CD4-positive, CD25-positive, alpha-beta regulatory T cell (primary cell): Measurements from ENCODE around the gene RAPGEF6. TPM values are rescaled to one million over a fixed set of nuclear protein-coding genes. Genes with fewer than 3 reads are reported as not detected.
A peak's percentile ranks its signal among the peaks of the same experiment; 100 is the strongest.

ENCODE experiments used
- ATAC-seq, 2 donors: fragments of 150-1000 bp; cut with Tn5 transposase; one replicate each; pipeline ENCODE4 v1.10.0; 2021; ENCODE audit warnings: low read depth in 2 of 2, moderate number of reproducible peaks in 2 of 2, moderate library complexity in 1 of 2
- DNase-seq, 3 donors: peaks; one replicate each; pipeline versions ENCODE4 v3.0.0 to v3.0.0-alpha.2; 2012 to 2022; ENCODE audit warnings: mixed read lengths in 1 of 3
- H3K27ac ChIP-seq: one replicate; pipeline ENCODE4 v1.7.0; 2013; ENCODE audit warnings: mild to moderate bottlenecking, low read length; ENCODE audit not compliant: insufficient read depth, poor library complexity, severe bottlenecking
- H3K27me3 ChIP-seq: one replicate; pipeline ENCODE4 v1.7.0; 2013; ENCODE audit warnings: low read length; ENCODE audit not compliant: control insufficient read depth, insufficient read depth
- H3K36me3 ChIP-seq: one replicate; pipeline ENCODE4 v1.7.0; 2013; ENCODE audit warnings: mild to moderate bottlenecking, low read length, moderate library complexity; ENCODE audit not compliant: control insufficient read depth, insufficient read depth
- H3K4me1 ChIP-seq: 2 replicates; pipeline ENCODE4 v1.7.0; 2013; ENCODE audit warnings: mild to moderate bottlenecking, low read length; ENCODE audit not compliant: insufficient read depth, control insufficient read depth, poor library complexity, severe bottlenecking
- H3K4me3 ChIP-seq: one replicate; pipeline ENCODE4 v1.7.0; 2013; ENCODE audit warnings: low read depth, mild to moderate bottlenecking, low read length, moderate library complexity
- H3K9me3 ChIP-seq, 2 experiments: 1 replicate in 1 of 2; 2 replicates in 1 of 2; pipeline ENCODE4 v1.7.0; 2013; ENCODE audit warnings: low read length in 2 of 2, mild to moderate bottlenecking in 1 of 2, moderate library complexity in 1 of 2; ENCODE audit not compliant: control insufficient read depth in 2 of 2
- H3K27ac Mint-ChIP-seq, 3 donors: one replicate each; pipeline ENCODE4 v1.8.0; 2020 to 2022; ENCODE audit warnings: mild to moderate bottlenecking in 3 of 3, mixed read lengths in 3 of 3, moderate library complexity in 2 of 3
- H3K27me3 Mint-ChIP-seq: one replicate; pipeline ENCODE4 v1.8.0; 2022; ENCODE audit warnings: mild to moderate bottlenecking, mixed read lengths
- H3K36me3 Mint-ChIP-seq: one replicate; pipeline ENCODE4 v1.8.0; 2020; ENCODE audit warnings: mixed read lengths
- H3K4me1 Mint-ChIP-seq, 4 donors: one replicate each; pipeline ENCODE4 v1.8.0; 2020 to 2022; ENCODE audit warnings: mixed read lengths in 4 of 4, mild to moderate bottlenecking in 1 of 4
- H3K4me3 Mint-ChIP-seq, 4 donors: one replicate each; pipeline ENCODE4 v1.8.0; 2020 to 2022; ENCODE audit warnings: mild to moderate bottlenecking in 4 of 4, mixed read lengths in 4 of 4, moderate library complexity in 3 of 4
- H3K9me3 Mint-ChIP-seq, 7 donors: one replicate each; pipeline ENCODE4 v1.8.0; 2020 to 2022; ENCODE audit warnings: mixed read lengths in 7 of 7, mild to moderate bottlenecking in 3 of 7, moderate library complexity in 2 of 7
- polyA plus RNA-seq, 4 donors: library from polyadenylated mRNA; unstranded; fragments of 300-500 nt; fragmentation: Illumina TruSeq; gene quantifications; one replicate each; pipeline ENCODE4 v1.2.3, GENCODE V29; 2021
- total RNA-seq: library from RNA; stranded (reverse); gene quantifications from one replicate; pipeline ENCODE4 v1.2.3, GENCODE V29; 2022

RAPGEF6 gene
- total and polyA plus RNA-seq, 5 donors from 2014 or later, result 24.4 to 66.6 (median 34.1) TPM

DNA sequence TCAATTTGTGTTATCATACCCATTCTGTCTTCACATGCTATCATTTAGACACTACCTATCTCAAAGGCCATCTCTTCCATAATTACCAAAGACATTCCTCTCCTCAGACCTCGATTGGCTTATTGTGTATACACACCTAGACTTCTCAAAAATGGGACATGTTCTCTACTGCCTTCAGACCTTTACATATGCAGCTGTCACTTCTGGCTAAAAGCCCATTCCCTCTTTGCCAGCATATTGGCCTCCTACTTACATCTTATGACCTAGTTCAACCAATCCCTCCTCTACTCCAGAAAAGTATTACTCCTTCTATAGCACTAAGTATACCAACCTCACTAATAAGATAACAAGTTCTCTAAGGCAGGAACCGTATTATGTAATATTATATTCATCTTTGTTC is 84.4 kb downstream of the RAPGEF6 start:
- DNase-seq, result no peak
- ATAC-seq, result no peak
- H3K27me3 Mint-ChIP-seq, result no peaks in the 10 kb centered on the region
- H3K4me3 ChIP-seq, result peak overlapping the region; percentile 35
- H3K9me3 Mint-ChIP-seq, result no peaks in the 10 kb centered on the region
- H3K9me3 ChIP-seq, result no peaks in the 10 kb centered on the region
- H3K36me3 ChIP-seq, result no peaks in the 10 kb centered on the region
- peaks cover 35 to 60% (median 49%) of the 10 kb centered on the region in 4 donors for H3K4me1 Mint-ChIP-seq
- H3K27me3 ChIP-seq, result no peaks in the 10 kb centered on the region
- peaks cover 48% of the 10 kb centered on the region for H3K4me1 ChIP-seq
- H3K27ac ChIP-seq, result no peak overlapping the region
- peak overlapping the region; percentile 6 to 80 (median 28) for H3K4me3 Mint-ChIP-seq
- peaks cover 26% of the 10 kb centered on the region for H3K36me3 Mint-ChIP-seq
- peak overlapping the region; percentile 86 to 99 (median 93) for H3K27ac Mint-ChIP-seq

DNA sequence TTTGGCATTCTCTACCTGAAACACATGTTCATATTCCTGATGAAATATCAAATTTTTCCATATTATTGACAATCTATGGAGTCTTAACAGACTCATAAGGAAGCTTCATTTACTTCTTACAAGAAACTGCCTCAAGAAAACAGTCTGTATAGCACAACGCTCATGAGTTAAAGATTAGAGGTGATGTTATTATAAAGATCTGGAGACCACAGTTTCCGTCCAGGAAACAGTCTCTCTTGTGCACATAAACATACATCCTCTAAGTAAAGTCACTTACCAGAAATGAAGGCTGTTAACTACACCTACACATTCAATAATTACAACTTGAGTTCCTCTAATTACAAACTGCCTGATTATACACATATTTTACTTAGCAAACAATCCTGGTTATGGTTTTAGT is 86.9 kb downstream of the RAPGEF6 start:
- DNase-seq, result peak in 2 of 3 donors; percentile 73 to 91
- Histone ChIP-seq H3K27me3 (no peaks in the 10 kb centered on the region), H3K4me1 (peaks cover 66% of the 10 kb centered on the region), H3K4me3 (peak overlapping the region; percentile 99), H3K27ac (peak overlapping the region; percentile 79), H3K36me3 (no peaks in the 10 kb centered on the region), H3K9me3 (no peaks in the 10 kb centered on the region)
- ATAC-seq, result peak; percentile 99 to 100
- Mint-ChIP-seq H3K36me3 (peaks cover 22% of the 10 kb centered on the region), H3K4me3 (peak overlapping the region; percentile 95 to 98 (median 97)), H3K4me1 (peaks cover 43 to 68% (median 56%) of the 10 kb centered on the region in 4 donors), H3K27me3 (no peaks in the 10 kb centered on the region), H3K27ac (peak overlapping the region; percentile 93 to 100 (median 94)), H3K9me3 (no peaks in the 10 kb centered on the region)

GRCh38 chr5:131545845-131546244 is 89.2 kb downstream of the RAPGEF6 start:
- ATAC-seq, result no peak
- DNase-seq, result no peak
- no peaks in the 10 kb centered on the region for H3K9me3 ChIP-seq
- peaks cover 52 to 72% (median 62%) of the 10 kb centered on the region in 4 donors for H3K4me1 Mint-ChIP-seq
- peak overlapping the region; percentile 3 to 87 (median 26) for H3K27ac Mint-ChIP-seq
- H3K4me1 ChIP-seq, result peaks cover 75% of the 10 kb centered on the region
- no peak overlapping the region for H3K27ac ChIP-seq
- H3K36me3 ChIP-seq, result peaks cover 6% of the 10 kb centered on the region
- peak overlapping the region; percentile 99 for H3K4me3 ChIP-seq
- H3K36me3 Mint-ChIP-seq, result peaks cover 38% of the 10 kb centered on the region
- H3K9me3 Mint-ChIP-seq, result peaks cover 0 to 2% (median 0%) of the 10 kb centered on the region in 7 donors
- H3K27me3 ChIP-seq, result no peaks in the 10 kb centered on the region
- no peaks in the 10 kb centered on the region for H3K27me3 Mint-ChIP-seq
- H3K4me3 Mint-ChIP-seq, result peak overlapping the region; percentile 86 to 95 (median 92)

DNA sequence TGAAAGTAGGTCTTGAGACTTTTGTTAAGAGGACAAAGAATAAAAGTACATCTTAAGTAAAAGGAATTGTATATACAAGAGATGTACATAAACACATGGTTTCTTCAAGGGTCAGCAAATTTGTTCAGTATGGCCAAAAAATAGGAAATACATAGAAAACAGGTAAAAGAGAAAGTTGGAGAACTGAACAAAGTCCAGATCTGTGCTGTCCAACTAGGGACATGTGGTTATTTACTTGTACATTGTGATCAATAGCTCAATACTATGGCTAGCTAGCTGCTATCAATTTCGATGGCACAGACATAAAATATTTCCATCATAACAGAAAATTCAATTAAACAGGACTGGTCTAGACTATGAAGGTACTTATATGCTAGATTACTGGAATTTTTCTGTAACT is 92.3 kb downstream of the RAPGEF6 start:
- Histone ChIP-seq H3K36me3 (peaks cover 14% of the 10 kb centered on the region), H3K27me3 (no peaks in the 10 kb centered on the region), H3K4me3 (peak overlapping the region; percentile 33), H3K27ac (peak overlapping the region; percentile 28), H3K4me1 (peaks cover 51% of the 10 kb centered on the region), H3K9me3 (no peaks in the 10 kb centered on the region)
- Mint-ChIP-seq H3K4me1 (peaks cover 38 to 76% (median 65%) of the 10 kb centered on the region in 4 donors), H3K27me3 (no peaks in the 10 kb centered on the region), H3K36me3 (peaks cover 37% of the 10 kb centered on the region), H3K4me3 (peak overlapping the region in 3 of 4 donors; percentile 62 to 77 (median 73)), H3K9me3 (peaks cover 0 to 2% (median 0%) of the 10 kb centered on the region in 7 donors), H3K27ac (peak overlapping the region in 2 of 3 donors; percentile 71 to 77)
- ATAC-seq (no peak), DNase-seq (no peak)

GRCh38 chr5:131541762-131542161 is 93.3 kb downstream of the RAPGEF6 start:
- peak overlapping the region; percentile 39 for H3K27ac ChIP-seq
- H3K4me3 ChIP-seq, result peak overlapping the region; percentile 33
- H3K36me3 Mint-ChIP-seq, result peaks cover 39% of the 10 kb centered on the region
- H3K9me3 Mint-ChIP-seq, result peaks cover 0 to 2% (median 0%) of the 10 kb centered on the region in 7 donors
- peak overlapping the region in 2 of 3 donors; percentile 28 to 68 for H3K27ac Mint-ChIP-seq
- H3K4me1 ChIP-seq, result peaks cover 59% of the 10 kb centered on the region
- H3K9me3 ChIP-seq, result no peaks in the 10 kb centered on the region
- peaks cover 14% of the 10 kb centered on the region for H3K36me3 ChIP-seq
- H3K4me1 Mint-ChIP-seq, result peaks cover 44 to 84% (median 71%) of the 10 kb centered on the region in 4 donors
- H3K27me3 Mint-ChIP-seq, result no peaks in the 10 kb centered on the region
- ATAC-seq (no peak), DNase-seq (no peak)
- peak overlapping the region in 3 of 4 donors; percentile 7 to 73 (median 73) for H3K4me3 Mint-ChIP-seq
- no peaks in the 10 kb centered on the region for H3K27me3 ChIP-seq

DNA sequence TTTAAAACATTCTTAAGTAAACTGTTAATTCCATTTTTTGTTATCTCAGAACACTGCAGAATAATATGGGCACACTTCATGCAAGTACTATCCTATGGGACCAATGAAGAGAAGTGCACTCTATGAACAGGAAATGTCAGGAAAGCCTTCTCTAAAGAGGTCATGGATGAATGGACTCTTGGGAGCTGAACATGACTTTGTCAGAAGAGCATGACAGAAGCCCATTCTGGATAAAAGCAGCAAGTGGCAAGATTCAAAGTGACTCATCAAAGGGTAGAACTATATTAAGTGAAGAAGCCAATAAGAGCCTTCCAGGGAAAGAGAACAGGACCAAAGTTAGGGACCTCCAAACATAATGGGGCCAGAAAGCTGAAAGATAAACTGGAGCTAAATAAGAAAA is 94.0 kb downstream of the RAPGEF6 start:
- Histone ChIP-seq H3K27ac (peak overlapping the region; percentile 39), H3K4me1 (peaks cover 57% of the 10 kb centered on the region), H3K4me3 (no peak overlapping the region), H3K36me3 (peaks cover 14% of the 10 kb centered on the region), H3K9me3 (no peaks in the 10 kb centered on the region), H3K27me3 (no peaks in the 10 kb centered on the region)
- Mint-ChIP-seq H3K4me3 (peak overlapping the region in 1 of 4 donors; percentile 73), H3K4me1 (peaks cover 50 to 90% (median 78%) of the 10 kb centered on the region in 4 donors), H3K27me3 (no peaks in the 10 kb centered on the region), H3K36me3 (peaks cover 43% of the 10 kb centered on the region), H3K27ac (peak overlapping the region in 1 of 3 donors; percentile 52), H3K9me3 (peaks cover 0 to 2% (median 0%) of the 10 kb centered on the region in 7 donors)
- ATAC-seq (no peak), DNase-seq (no peak)

GRCh38 chr5:131539251-131539650 is 95.8 kb downstream of the RAPGEF6 start:
- H3K4me1 Mint-ChIP-seq, result peaks cover 50 to 91% (median 77%) of the 10 kb centered on the region in 4 donors
- no peaks in the 10 kb centered on the region for H3K27me3 Mint-ChIP-seq
- peaks cover 0 to 2% (median 0%) of the 10 kb centered on the region in 7 donors for H3K9me3 Mint-ChIP-seq
- Histone ChIP-seq H3K4me3 (peak overlapping the region; percentile 45), H3K9me3 (no peaks in the 10 kb centered on the region), H3K4me1 (peaks cover 57% of the 10 kb centered on the region), H3K27ac (no peak overlapping the region), H3K36me3 (peaks cover 14% of the 10 kb centered on the region), H3K27me3 (no peaks in the 10 kb centered on the region)
- peak overlapping the region in 3 of 4 donors; percentile 3 to 15 (median 7) for H3K4me3 Mint-ChIP-seq
- peak overlapping the region in 2 of 3 donors; percentile 67 to 81 for H3K27ac Mint-ChIP-seq
- ATAC-seq, result no peak
- no peak for DNase-seq
- peaks cover 34% of the 10 kb centered on the region for H3K36me3 Mint-ChIP-seq

- peaks cover 31% of the 10 kb centered on the region for H3K36me3 Mint-ChIP-seq
- peaks cover 55 to 93% (median 77%) of the 10 kb centered on the region in 4 donors for H3K4me1 Mint-ChIP-seq
- no peak for DNase-seq
- Histone ChIP-seq H3K4me1 (peaks cover 57% of the 10 kb centered on the region), H3K36me3 (peaks cover 14% of the 10 kb centered on the region), H3K27me3 (no peaks in the 10 kb centered on the region), H3K9me3 (no peaks in the 10 kb centered on the region), H3K27ac (no peak overlapping the region), H3K4me3 (peak overlapping the region; percentile 43)
- peak overlapping the region; percentile 5 to 67 (median 41) for H3K27ac Mint-ChIP-seq
- no peaks in the 10 kb centered on the region for H3K27me3 Mint-ChIP-seq
- peak; percentile 30 to 38 for ATAC-seq
- peaks cover 0 to 2% (median 0%) of the 10 kb centered on the region in 7 donors for H3K9me3 Mint-ChIP-seq
- peak overlapping the region in 2 of 4 donors; percentile 15 to 66 for H3K4me3 Mint-ChIP-seq
Observed at GRCh38 chr5:131538177-131538593, 96.8 kb downstream of the RAPGEF6 start.
